ENCODE results near the gene GBF1. TPM values are rescaled to one million over a fixed set of nuclear protein-coding genes. Genes with fewer than 3 reads are reported as not detected.

GBF1 gene
- total and polyA plus RNA-seq, 2 experiments from 2014 or later, result 43.1 to 55.4 TPM

- no peaks in the 10 kb centered on the region for H3K9me2 ChIP-seq (replicated peaks; ENCODE audit: insufficient read depth)
- WGBS (ENCODE audit: low lambda C conversion rate, missing lambda C conversion rate), result 18% methylated on average over 51 of the region's 76 CpGs
- peak overlapping the region; percentile 76 for H2AFZ ChIP-seq
- peak; percentile 60 for DNase-seq (ENCODE audit: low spot score)
- peak overlapping the region; percentile 98 for H3K4me2 ChIP-seq
- peaks cover 71% of the 10 kb centered on the region for H3K27me3 ChIP-seq
- H3K4me1 ChIP-seq (ENCODE audit: insufficient read depth), result peaks cover 19% of the 10 kb centered on the region
- H4K20me1 ChIP-seq (ENCODE audit: insufficient read depth, poor library complexity, severe bottlenecking), result no peaks in the 10 kb centered on the region
- H3K36me3 ChIP-seq (replicated peaks; ENCODE audit: insufficient read depth, low read depth), result no peaks in the 10 kb centered on the region
- H3K79me2 ChIP-seq, result no peaks in the 10 kb centered on the region
- TF ChIP-seq CTCF (IDR thresholded peaks at IDR 0.05; ENCODE audit: poor library complexity), result peak; percentile 67
- TF ChIP-seq EZH2phosphoT487 (IDR thresholded peaks at IDR 0.05; ENCODE audit: low read depth, severe bottlenecking, unreplicated experiment), result no peak
- TF ChIP-seq EZH2 (IDR thresholded peaks at IDR 0.05; ENCODE audit: borderline replicate concordance), result no peak
- H3K9me3 ChIP-seq (ENCODE audit: low read depth), result no peaks in the 10 kb centered on the region
- H3K4me3 ChIP-seq, result peak overlapping the region; percentile 39
- H3K27ac ChIP-seq, result no peak overlapping the region
Measured at GRCh38 chr10:102231357-102232318, 13.7 kb upstream of the GBF1 start.

- H4K20me1 ChIP-seq (ENCODE audit: insufficient read depth, poor library complexity, severe bottlenecking), result no peaks in the 10 kb centered on the region
- TF ChIP-seq CTCF (IDR thresholded peaks at IDR 0.05; ENCODE audit: poor library complexity) (no peak), EZH2phosphoT487 (IDR thresholded peaks at IDR 0.05; ENCODE audit: low read depth, severe bottlenecking, unreplicated experiment) (no peak), EZH2 (IDR thresholded peaks at IDR 0.05; ENCODE audit: borderline replicate concordance) (no peak)
- peaks cover 19% of the 10 kb centered on the region for H3K4me1 ChIP-seq (ENCODE audit: insufficient read depth)
- 65% methylated on average over 1 of the region's 1 CpG for WGBS (ENCODE audit: low lambda C conversion rate, missing lambda C conversion rate)
- H3K9me3 ChIP-seq (ENCODE audit: low read depth), result no peaks in the 10 kb centered on the region
- H2AFZ ChIP-seq, result no peak overlapping the region
- H3K36me3 ChIP-seq (replicated peaks; ENCODE audit: insufficient read depth, low read depth), result no peaks in the 10 kb centered on the region
- peaks cover 68% of the 10 kb centered on the region for H3K27me3 ChIP-seq
- H3K9me2 ChIP-seq (replicated peaks; ENCODE audit: insufficient read depth), result no peaks in the 10 kb centered on the region
- no peak overlapping the region for H3K4me2 ChIP-seq
- no peak overlapping the region for H3K4me3 ChIP-seq
- no peak overlapping the region for H3K27ac ChIP-seq
- H3K79me2 ChIP-seq, result no peaks in the 10 kb centered on the region
- DNase-seq (ENCODE audit: low spot score), result no peak
Measured at GRCh38 chr10:102233997-102234396, 11.3 kb upstream of the GBF1 start.

GRCh38 chr10:102234888-102235597, 10.3 kb upstream of the GBF1 start:
- Histone ChIP-seq H3K9me3 (ENCODE audit: low read depth) (no peaks in the 10 kb centered on the region), H3K4me2 (no peak overlapping the region), H3K27ac (no peak overlapping the region), H2AFZ (no peak overlapping the region), H3K4me1 (ENCODE audit: insufficient read depth) (peaks cover 17% of the 10 kb centered on the region), H3K4me3 (no peak overlapping the region), H3K27me3 (peaks cover 76% of the 10 kb centered on the region), H3K79me2 (no peaks in the 10 kb centered on the region), H3K36me3 (replicated peaks; ENCODE audit: insufficient read depth, low read depth) (no peaks in the 10 kb centered on the region), H3K9me2 (replicated peaks; ENCODE audit: insufficient read depth) (no peaks in the 10 kb centered on the region), H4K20me1 (ENCODE audit: insufficient read depth, poor library complexity, severe bottlenecking) (no peaks in the 10 kb centered on the region)
- TF ChIP-seq EZH2phosphoT487 (IDR thresholded peaks at IDR 0.05; ENCODE audit: low read depth, severe bottlenecking, unreplicated experiment) (no peak), EZH2 (IDR thresholded peaks at IDR 0.05; ENCODE audit: borderline replicate concordance) (no peak), CTCF (IDR thresholded peaks at IDR 0.05; ENCODE audit: poor library complexity) (no peak)
- 61% methylated on average over 12 of the region's 12 CpGs for WGBS (ENCODE audit: low lambda C conversion rate, missing lambda C conversion rate)
- DNase-seq (ENCODE audit: low spot score), result no peak

All from hepatocyte (in vitro differentiated cells).